GM10266 (cell line): ENCODE results near the gene NREP.

Source experiments
- DNase-seq: peaks from one replicate; pipeline ENCODE4 v3.0.0; 2012; ENCODE audit errors: extremely low spot score
- CTCF ChIP-seq: IDR thresholded peaks from 2 replicates; pipeline ENCODE4 v1.5.1; 2012; ENCODE audit warnings: mild to moderate bottlenecking, low read depth; ENCODE audit not compliant: control insufficient read depth, insufficient read depth; ENCODE audit errors: missing control alignments

The NREP gene

GRCh38 chr5:111739416-111739815 is 17.6 kb downstream of the NREP start:
- TF ChIP-seq CTCF = no peak
- DNase-seq = no peak

GRCh38 chr5:111738118-111738517 is 18.9 kb downstream of the NREP start:
- TF ChIP-seq CTCF = no peak
- no peak for DNase-seq

DNA sequence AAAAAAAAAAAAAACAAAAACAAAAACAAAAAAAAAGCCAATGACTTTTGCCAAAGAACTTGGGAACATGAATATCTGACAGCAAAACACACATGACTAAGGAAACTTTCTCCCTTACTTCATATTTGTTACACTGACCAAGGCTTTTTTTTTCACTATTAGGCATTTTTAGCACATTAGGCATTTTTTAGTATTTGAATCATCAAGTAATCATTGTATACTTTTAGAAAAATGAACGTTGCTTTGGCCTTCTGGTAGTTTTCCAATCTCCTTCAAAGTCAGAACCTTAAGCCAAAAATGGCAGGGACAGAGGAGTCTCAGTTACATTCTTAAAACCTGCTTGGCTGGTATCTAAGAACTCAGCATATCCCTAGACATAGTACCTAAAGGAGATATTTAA is 19.3 kb downstream of the NREP start:
- TF ChIP-seq CTCF = no peak
- no peak for DNase-seq

- no peak for DNase-seq
Observed at GRCh38 chr5:111735583-111736270, 21.3 kb downstream of the NREP start.

GRCh38 chr5:111734597-111734996 is 22.4 kb downstream of the NREP start:
- no peak for TF ChIP-seq CTCF
- no peak for DNase-seq

More at GRCh38 chr5:111735583-111736270, 21.3 kb downstream of the NREP start:
- no peak for TF ChIP-seq CTCF

DNA sequence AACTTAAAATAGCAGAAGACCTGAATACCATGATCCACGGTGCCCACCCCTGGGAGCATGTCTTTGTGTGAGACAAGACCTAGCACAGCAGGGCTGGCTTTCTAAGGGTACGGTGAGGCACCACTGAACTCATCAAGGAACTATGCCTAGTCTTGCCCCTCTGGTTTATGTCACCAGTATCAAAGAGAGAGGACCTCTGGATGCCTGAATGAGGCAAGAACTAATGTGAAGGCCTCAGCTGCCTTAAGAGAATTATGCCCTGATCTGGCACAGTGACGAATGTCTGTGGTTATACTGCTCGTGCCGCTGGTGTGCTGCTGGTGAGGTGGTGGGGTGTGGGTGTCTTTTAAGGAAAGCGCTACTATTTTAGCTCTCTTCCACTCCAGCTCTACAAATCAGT is 23.0 kb downstream of the NREP start:
- no peak for TF ChIP-seq CTCF
- no peak for DNase-seq

DNA sequence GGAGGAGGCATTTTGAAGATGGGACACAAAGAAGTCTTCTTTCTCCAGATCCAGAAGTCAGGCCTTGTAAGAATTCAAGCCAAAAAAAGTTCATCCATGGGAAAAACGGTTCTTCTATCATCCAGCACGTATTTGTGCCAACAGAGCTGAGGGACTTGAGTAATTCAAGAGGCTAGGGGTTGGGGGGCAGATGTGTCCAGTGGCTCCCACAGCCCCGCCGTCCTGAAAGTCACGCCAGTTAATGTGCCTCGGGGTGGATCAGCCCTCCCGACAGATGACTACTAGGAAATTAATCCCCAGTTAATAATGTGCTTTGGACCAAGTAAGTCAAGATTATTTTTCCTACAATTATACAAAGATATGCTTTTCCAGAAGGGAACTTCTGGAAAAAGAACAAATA is 23.4 kb downstream of the NREP start:
- DNase-seq = no peak
- no peak for TF ChIP-seq CTCF
